ENCODE results near the gene UGT1A10.

The UGT1A10 gene

GRCh38 chr2:233818639-233819621, 182.7 kb downstream of the UGT1A10 start:
- no peak overlapping the region for H3K4me3 ChIP-seq (ENCODE audit: low read depth, low read length)
- no peak for TF ChIP-seq CTCF (IDR thresholded peaks at IDR 0.05; ENCODE audit: low read depth, low read length, missing control alignments)
- in situ Hi-C loops (cut with HindIII; ENCODE audit: low sequenced_read_pairs) = no loop called here
- no peak for DNase-seq (ENCODE audit: low read depth)

GRCh38 chr2:233819884-233820773, 183.9 kb downstream of the UGT1A10 start:
- TF ChIP-seq CTCF (IDR thresholded peaks at IDR 0.05; ENCODE audit: low read depth, low read length, missing control alignments) = no peak
- in situ Hi-C loops (cut with HindIII; ENCODE audit: low sequenced_read_pairs) = no loop called here
- no peak overlapping the region for H3K4me3 ChIP-seq (ENCODE audit: low read depth, low read length)
- no peak for DNase-seq (ENCODE audit: low read depth)

- no peak for TF ChIP-seq CTCF (IDR thresholded peaks at IDR 0.05; ENCODE audit: low read depth, low read length, missing control alignments)
- no peak overlapping the region for H3K4me3 ChIP-seq (ENCODE audit: low read depth, low read length)
- in situ Hi-C loops (cut with HindIII; ENCODE audit: low sequenced_read_pairs) = no loop called here
- DNase-seq (ENCODE audit: low read depth) = no peak
Observed at GRCh38 chr2:233820774-233821105, 184.5 kb downstream of the UGT1A10 start.

GRCh38 chr2:233821196-233821595, 184.9 kb downstream of the UGT1A10 start:
- no peak for TF ChIP-seq CTCF (IDR thresholded peaks at IDR 0.05; ENCODE audit: low read depth, low read length, missing control alignments)
- no peak for DNase-seq (ENCODE audit: low read depth)
- no peak overlapping the region for H3K4me3 ChIP-seq (ENCODE audit: low read depth, low read length)
- in situ Hi-C loops (cut with HindIII; ENCODE audit: low sequenced_read_pairs) = no loop called here

GRCh38 chr2:233821709-233822100, 185.5 kb downstream of the UGT1A10 start:
- in situ Hi-C loops (cut with HindIII; ENCODE audit: low sequenced_read_pairs) = no loop called here
- no peak for TF ChIP-seq CTCF (IDR thresholded peaks at IDR 0.05; ENCODE audit: low read depth, low read length, missing control alignments)
- no peak overlapping the region for H3K4me3 ChIP-seq (ENCODE audit: low read depth, low read length)
- DNase-seq (ENCODE audit: low read depth) = no peak

GRCh38 chr2:233822101-233822771, 186.0 kb downstream of the UGT1A10 start:
- TF ChIP-seq CTCF (IDR thresholded peaks at IDR 0.05; ENCODE audit: low read depth, low read length, missing control alignments) = no peak
- DNase-seq (ENCODE audit: low read depth) = no peak
- in situ Hi-C loops (cut with HindIII; ENCODE audit: low sequenced_read_pairs) = no loop called here
- no peak overlapping the region for H3K4me3 ChIP-seq (ENCODE audit: low read depth, low read length)
